ENCODE measurements around the gene RCSD1.

RCSD1 gene

GRCh38 chr1:167645625-167646414 lies 15.8 kb downstream of the RCSD1 start:
- H3K27me3 ChIP-seq (ENCODE audit: insufficient read depth, low read length): no peaks in the 10 kb centered on the region
- H3K36me3 ChIP-seq (ENCODE audit: insufficient read depth, low read depth, low read length): no peaks in the 10 kb centered on the region

DNA sequence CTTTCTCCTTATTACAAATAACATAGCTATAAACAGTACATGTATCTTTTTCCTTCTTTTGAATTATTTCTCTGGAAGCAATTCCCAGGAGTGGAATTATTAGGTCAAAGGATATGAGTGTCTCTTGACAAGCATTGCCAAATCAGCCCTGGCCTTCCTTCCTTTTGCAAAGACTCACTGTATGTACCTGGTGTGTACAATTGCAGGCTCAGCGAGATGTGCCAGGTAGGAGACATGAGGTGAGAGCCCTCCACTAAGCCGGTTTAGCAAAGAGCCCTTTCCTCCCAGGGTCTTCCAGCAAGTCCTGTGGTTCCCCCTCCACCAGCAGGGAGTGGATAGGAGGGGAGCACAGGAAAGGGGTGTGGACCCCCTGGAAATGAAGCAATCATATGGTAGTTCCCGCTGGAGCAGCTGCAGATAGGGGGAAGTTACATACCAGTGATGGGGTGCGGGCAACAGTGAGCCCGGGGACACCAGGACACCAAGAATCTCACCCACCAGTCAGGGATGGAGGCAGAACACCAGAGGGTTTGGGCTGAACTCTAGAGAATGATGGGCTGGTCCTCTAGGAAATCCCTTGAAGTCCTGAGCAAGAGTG lies 18.3 kb downstream of the RCSD1 start:
- no peaks in the 10 kb centered on the region; the same call in 1 of the 2 replicates for H3K4me1 ChIP-seq (ENCODE audit: insufficient read depth, low read length)
- H3K27me3 ChIP-seq (ENCODE audit: insufficient read depth, low read length): no peaks in the 10 kb centered on the region
- no peaks in the 10 kb centered on the region for H3K36me3 ChIP-seq (ENCODE audit: insufficient read depth, low read depth, low read length)
- no peak overlapping the region for H3K9ac ChIP-seq (ENCODE audit: low read depth, low read length)
- H3K4me3 ChIP-seq (ENCODE audit: low read length): no peak overlapping the region
- H3K27ac ChIP-seq (ENCODE audit: low read length): no peak overlapping the region
- H3K9me3 ChIP-seq (ENCODE audit: insufficient read depth, low read depth, low read length): no peaks in the 10 kb centered on the region

More at GRCh38 chr1:167645625-167646414, 15.8 kb downstream of the RCSD1 start:
- Histone ChIP-seq H3K9ac (ENCODE audit: low read depth, low read length) (no peak overlapping the region), H3K27ac (ENCODE audit: low read length) (no peak overlapping the region), H3K9me3 (ENCODE audit: insufficient read depth, low read depth, low read length) (no peaks in the 10 kb centered on the region), H3K4me3 (ENCODE audit: low read length) (no peak overlapping the region), H3K4me1 (ENCODE audit: insufficient read depth, low read length) (no peaks in the 10 kb centered on the region; the same call in 1 of the 2 replicates)

GRCh38 chr1:167648978-167649744 lies 19.1 kb downstream of the RCSD1 start:
- Histone ChIP-seq H3K27me3 (ENCODE audit: insufficient read depth, low read length) (no peaks in the 10 kb centered on the region), H3K4me1 (ENCODE audit: insufficient read depth, low read length) (no peaks in the 10 kb centered on the region; the same call in 1 of the 2 replicates), H3K9ac (ENCODE audit: low read depth, low read length) (no peak overlapping the region), H3K27ac (ENCODE audit: low read length) (no peak overlapping the region), H3K9me3 (ENCODE audit: insufficient read depth, low read depth, low read length) (no peaks in the 10 kb centered on the region), H3K4me3 (ENCODE audit: low read length) (no peak overlapping the region), H3K36me3 (ENCODE audit: insufficient read depth, low read depth, low read length) (no peaks in the 10 kb centered on the region)

GRCh38 chr1:167650269-167651160 lies 20.5 kb downstream of the RCSD1 start:
- Histone ChIP-seq H3K27ac (ENCODE audit: low read length) (no peak overlapping the region), H3K9me3 (ENCODE audit: insufficient read depth, low read depth, low read length) (no peaks in the 10 kb centered on the region), H3K36me3 (ENCODE audit: insufficient read depth, low read depth, low read length) (no peaks in the 10 kb centered on the region), H3K27me3 (ENCODE audit: insufficient read depth, low read length) (no peaks in the 10 kb centered on the region), H3K9ac (ENCODE audit: low read depth, low read length) (no peak overlapping the region), H3K4me3 (ENCODE audit: low read length) (no peak overlapping the region), H3K4me1 (ENCODE audit: insufficient read depth, low read length) (no peaks in the 10 kb centered on the region; the same call in 1 of the 2 replicates)

DNA sequence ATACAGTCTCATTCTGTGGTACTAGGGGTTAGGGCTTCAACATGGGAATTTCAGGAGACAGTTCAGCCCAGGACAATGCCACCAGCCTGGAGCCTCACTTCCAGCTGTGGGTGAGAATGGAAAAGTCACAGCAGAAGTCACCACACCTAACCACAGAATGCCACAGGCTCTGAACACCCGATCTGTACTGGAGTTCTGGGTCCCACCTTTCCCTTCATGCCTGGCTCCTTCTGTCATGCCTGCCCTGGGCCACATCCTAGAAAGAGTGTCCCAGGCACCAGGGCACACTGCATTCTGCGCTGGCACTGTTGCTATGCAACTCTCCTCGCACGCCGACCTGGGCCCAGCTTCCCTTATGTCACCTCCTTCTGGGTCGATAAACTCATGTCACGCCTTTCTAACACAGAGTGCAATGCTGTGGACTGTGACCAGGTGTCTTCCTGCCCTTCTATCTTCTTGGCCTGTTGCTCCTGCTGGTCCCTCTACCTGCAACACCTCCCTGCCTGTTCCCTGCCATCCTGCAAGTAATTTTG lies 21.2 kb downstream of the RCSD1 start:
- Histone ChIP-seq H3K27me3 (ENCODE audit: insufficient read depth, low read length) (no peaks in the 10 kb centered on the region), H3K36me3 (ENCODE audit: insufficient read depth, low read depth, low read length) (no peaks in the 10 kb centered on the region), H3K9me3 (ENCODE audit: insufficient read depth, low read depth, low read length) (no peaks in the 10 kb centered on the region), H3K9ac (ENCODE audit: low read depth, low read length) (no peak overlapping the region), H3K27ac (ENCODE audit: low read length) (no peak overlapping the region), H3K4me1 (ENCODE audit: insufficient read depth, low read length) (no peaks in the 10 kb centered on the region; the same call in 1 of the 2 replicates), H3K4me3 (ENCODE audit: low read length) (no peak overlapping the region)

DNA sequence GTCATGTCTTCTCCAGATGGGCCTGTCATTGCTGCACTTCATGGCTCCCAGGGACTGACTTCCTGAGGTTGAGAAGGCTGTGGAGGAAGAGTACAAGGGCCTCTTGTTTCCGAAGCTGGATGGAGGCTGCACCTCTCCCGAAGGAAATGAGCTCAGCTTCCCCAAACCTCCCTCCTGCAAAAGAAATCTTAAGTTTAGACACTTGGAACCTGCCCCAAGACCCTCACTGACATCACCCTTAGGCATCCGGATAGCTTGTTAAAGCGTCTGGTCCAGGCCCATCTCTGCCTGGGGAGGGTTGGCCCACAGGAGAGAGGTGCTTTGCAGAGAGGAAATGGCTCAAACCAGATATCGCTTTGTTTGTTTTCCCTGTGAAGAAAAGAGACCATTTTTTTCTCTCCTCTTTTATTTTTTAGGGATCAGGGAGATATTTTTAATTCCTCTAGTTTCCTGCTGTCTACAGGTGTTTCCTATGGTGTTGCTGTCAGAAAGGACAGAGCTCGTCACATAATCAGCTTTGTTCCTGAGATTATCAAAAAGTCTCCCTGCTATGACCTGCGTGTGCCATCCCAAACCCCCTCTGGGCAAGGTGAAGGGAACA lies 25.0 kb downstream of the RCSD1 start:
- Histone ChIP-seq H3K4me3 (ENCODE audit: low read length) (no peak overlapping the region), H3K9ac (ENCODE audit: low read depth, low read length) (no peak overlapping the region), H3K27ac (ENCODE audit: low read length) (no peak overlapping the region), H3K27me3 (ENCODE audit: insufficient read depth, low read length) (no peaks in the 10 kb centered on the region; the same call in 1 of the 2 replicates), H3K4me1 (ENCODE audit: insufficient read depth, low read length) (no peaks in the 10 kb centered on the region), H3K36me3 (ENCODE audit: insufficient read depth, low read depth, low read length) (no peaks in the 10 kb centered on the region), H3K9me3 (ENCODE audit: insufficient read depth, low read depth, low read length) (no peaks in the 10 kb centered on the region)

DNA sequence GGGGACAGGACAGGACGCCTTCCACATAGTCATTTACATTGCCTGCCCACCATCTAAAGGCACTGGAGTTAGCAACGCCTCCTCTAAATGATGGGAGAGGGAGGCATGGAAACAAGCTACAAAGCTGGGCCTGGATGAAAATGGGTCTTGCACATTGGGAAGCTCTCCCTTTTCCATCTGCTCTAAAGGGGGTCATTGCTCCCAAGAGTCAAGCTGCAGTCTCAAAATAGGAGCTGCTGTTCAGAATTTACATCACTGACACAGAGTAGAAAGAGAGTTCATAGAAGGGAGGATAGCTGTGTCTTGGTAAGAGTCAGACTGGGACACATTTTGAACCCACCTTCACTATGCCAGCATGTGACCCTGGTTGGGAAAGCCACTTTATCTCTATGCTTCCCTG lies 26.6 kb downstream of the RCSD1 start:
- Histone ChIP-seq H3K9ac (ENCODE audit: low read depth, low read length) (no peak overlapping the region), H3K9me3 (ENCODE audit: insufficient read depth, low read depth, low read length) (no peaks in the 10 kb centered on the region), H3K4me3 (ENCODE audit: low read length) (no peak overlapping the region), H3K4me1 (ENCODE audit: insufficient read depth, low read length) (no peaks in the 10 kb centered on the region), H3K27ac (ENCODE audit: low read length) (no peak overlapping the region), H3K36me3 (ENCODE audit: insufficient read depth, low read depth, low read length) (no peaks in the 10 kb centered on the region), H3K27me3 (ENCODE audit: insufficient read depth, low read length) (no peaks in the 10 kb centered on the region; the same call in 1 of the 2 replicates)

- Histone ChIP-seq H3K9me3 (ENCODE audit: insufficient read depth, low read depth, low read length) (no peaks in the 10 kb centered on the region), H3K9ac (ENCODE audit: low read depth, low read length) (no peak overlapping the region), H3K4me1 (ENCODE audit: insufficient read depth, low read length) (no peaks in the 10 kb centered on the region), H3K27ac (ENCODE audit: low read length) (no peak overlapping the region), H3K4me3 (ENCODE audit: low read length) (no peak overlapping the region), H3K36me3 (ENCODE audit: insufficient read depth, low read depth, low read length) (no peaks in the 10 kb centered on the region), H3K27me3 (ENCODE audit: insufficient read depth, low read length) (no peaks in the 10 kb centered on the region; the same call in 1 of the 2 replicates)
Measured at GRCh38 chr1:167658574-167659328, 28.7 kb downstream of the RCSD1 start.

DNA sequence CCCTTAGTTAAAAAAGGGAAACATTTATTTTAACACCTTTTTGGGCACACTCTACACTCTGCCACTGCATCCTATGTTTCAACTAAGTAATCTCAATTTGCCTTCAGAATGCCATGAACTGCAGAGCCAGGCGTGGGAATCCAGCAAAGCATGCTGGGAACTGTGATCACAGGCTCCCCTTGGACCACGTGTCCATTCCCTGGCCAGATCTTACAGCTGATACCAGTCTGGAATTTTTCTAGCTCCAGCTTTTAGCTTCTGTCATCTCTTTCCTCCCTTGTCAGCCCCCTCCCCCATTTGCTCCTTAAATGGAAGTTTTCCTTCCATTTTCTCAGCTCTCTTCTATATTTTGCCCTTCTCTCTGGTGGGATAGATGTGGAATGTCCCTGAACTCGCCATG lies 29.4 kb downstream of the RCSD1 start:
- no peaks in the 10 kb centered on the region; the same call in 1 of the 2 replicates for H3K27me3 ChIP-seq (ENCODE audit: insufficient read depth, low read length)
- H3K4me3 ChIP-seq (ENCODE audit: low read length): no peak overlapping the region
- no peaks in the 10 kb centered on the region for H3K36me3 ChIP-seq (ENCODE audit: insufficient read depth, low read depth, low read length)
- no peak overlapping the region for H3K27ac ChIP-seq (ENCODE audit: low read length)
- H3K9me3 ChIP-seq (ENCODE audit: insufficient read depth, low read depth, low read length): no peaks in the 10 kb centered on the region
- no peak overlapping the region for H3K9ac ChIP-seq (ENCODE audit: low read depth, low read length)
- H3K4me1 ChIP-seq (ENCODE audit: insufficient read depth, low read length): no peaks in the 10 kb centered on the region

DNA sequence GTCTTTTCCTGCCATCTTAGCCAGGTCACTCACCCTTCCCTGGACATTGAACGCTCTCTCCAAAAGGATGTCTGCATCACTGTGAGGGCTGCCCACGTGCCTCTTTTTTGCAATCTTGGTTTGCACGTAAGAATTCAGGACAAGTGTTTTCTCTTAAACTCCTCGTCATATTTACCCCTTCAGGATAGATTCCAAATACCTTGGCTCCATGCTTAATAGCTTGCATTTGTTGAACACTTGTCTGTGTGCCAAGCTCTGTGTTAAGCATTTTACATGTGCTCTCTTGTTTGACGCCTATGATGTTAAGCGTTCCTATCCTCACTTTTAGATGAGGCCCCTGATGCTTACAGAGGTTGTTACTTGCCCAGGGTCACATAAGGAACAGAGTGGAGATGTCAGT lies 29.8 kb downstream of the RCSD1 start:
- Histone ChIP-seq H3K4me1 (ENCODE audit: insufficient read depth, low read length) (no peaks in the 10 kb centered on the region), H3K36me3 (ENCODE audit: insufficient read depth, low read depth, low read length) (no peaks in the 10 kb centered on the region), H3K9ac (ENCODE audit: low read depth, low read length) (no peak overlapping the region), H3K27me3 (ENCODE audit: insufficient read depth, low read length) (no peaks in the 10 kb centered on the region; the same call in 1 of the 2 replicates), H3K27ac (ENCODE audit: low read length) (no peak overlapping the region), H3K9me3 (ENCODE audit: insufficient read depth, low read depth, low read length) (no peaks in the 10 kb centered on the region), H3K4me3 (ENCODE audit: low read length) (no peak overlapping the region)

All from iPS-20b (cell line).